Measurements from ENCODE around the gene SEC24B.

DNA sequence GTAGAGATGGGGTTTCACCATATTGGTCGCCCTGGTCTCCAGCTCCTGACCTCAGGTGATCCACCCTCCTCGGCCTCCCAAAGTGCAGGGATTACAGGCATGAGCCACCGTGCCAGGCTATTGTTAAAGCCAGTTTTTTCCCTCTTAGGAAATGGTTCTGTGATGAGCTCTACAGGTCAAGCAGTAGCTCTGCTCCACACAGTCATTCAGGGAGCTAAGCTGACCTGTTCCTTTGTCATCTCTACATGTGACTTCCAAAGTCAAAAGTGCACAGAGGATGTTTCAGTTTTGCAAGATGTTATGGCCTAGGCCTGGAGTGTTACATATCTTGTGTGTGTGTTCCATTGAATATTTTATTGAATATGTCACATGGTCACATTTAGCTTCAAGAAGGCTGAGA lies 137.9 kb downstream of the SEC24B start:
- TF ChIP-seq, protein P1, sequence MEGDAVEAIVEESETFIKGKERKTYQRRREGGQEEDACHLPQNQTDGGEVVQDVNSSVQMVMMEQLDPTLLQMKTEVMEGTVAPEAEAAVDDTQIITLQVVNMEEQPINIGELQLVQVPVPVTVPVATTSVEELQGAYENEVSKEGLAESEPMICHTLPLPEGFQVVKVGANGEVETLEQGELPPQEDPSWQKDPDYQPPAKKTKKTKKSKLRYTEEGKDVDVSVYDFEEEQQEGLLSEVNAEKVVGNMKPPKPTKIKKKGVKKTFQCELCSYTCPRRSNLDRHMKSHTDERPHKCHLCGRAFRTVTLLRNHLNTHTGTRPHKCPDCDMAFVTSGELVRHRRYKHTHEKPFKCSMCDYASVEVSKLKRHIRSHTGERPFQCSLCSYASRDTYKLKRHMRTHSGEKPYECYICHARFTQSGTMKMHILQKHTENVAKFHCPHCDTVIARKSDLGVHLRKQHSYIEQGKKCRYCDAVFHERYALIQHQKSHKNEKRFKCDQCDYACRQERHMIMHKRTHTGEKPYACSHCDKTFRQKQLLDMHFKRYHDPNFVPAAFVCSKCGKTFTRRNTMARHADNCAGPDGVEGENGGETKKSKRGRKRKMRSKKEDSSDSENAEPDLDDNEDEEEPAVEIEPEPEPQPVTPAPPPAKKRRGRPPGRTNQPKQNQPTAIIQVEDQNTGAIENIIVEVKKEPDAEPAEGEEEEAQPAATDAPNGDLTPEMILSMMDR (IDR thresholded peaks at IDR 0.05; ENCODE audit: poor library complexity, severe bottlenecking): no peak
- TF ChIP-seq TAF1 (IDR thresholded peaks at IDR 0.05; ENCODE audit: low read depth): no peak
- no peak for TF ChIP-seq EP300 (conservative IDR thresholded peaks at IDR 0.05; ENCODE audit: poor library complexity, severe bottlenecking)
- TF ChIP-seq POLR2AphosphoS5 (IDR thresholded peaks at IDR 0.05): no peak
- no peak for TF ChIP-seq EZH2 (IDR thresholded peaks at IDR 0.05; ENCODE audit: borderline replicate concordance, insufficient read depth, low read length, poor library complexity, severe bottlenecking)
- no peak for TF ChIP-seq MXI1 (conservative IDR thresholded peaks at IDR 0.05; ENCODE audit: poor library complexity, severe bottlenecking)
- TF ChIP-seq REST (IDR thresholded peaks at IDR 0.05; ENCODE audit: borderline replicate concordance): no peak
- TF ChIP-seq RAD21 (conservative IDR thresholded peaks at IDR 0.05): no peak
